Uterus (tissue), 2 donors: ENCODE results near the gene INO80C.

Experiments used
- CTCF ChIP-seq, 4 experiments: fragments of 200-600 bp in 2 of 4; fragments of 450-650 bp in 2 of 4; sonication (generic) in 2 of 4; IDR thresholded peaks; one replicate each; pipeline ENCODE4 v1.5.1; 2016 to 2019; ENCODE audit warnings: antibody characterized with exemption in 4 of 4, mild to moderate bottlenecking in 2 of 4, moderate library complexity in 1 of 4
- POLR2A ChIP-seq, 2 donors: fragments of 450-650 bp; IDR thresholded peaks; one replicate each; pipeline ENCODE4 v1.6.1; 2016; ENCODE audit warnings: antibody characterized with exemption in 2 of 2, mild to moderate bottlenecking in 1 of 2, moderate library complexity in 1 of 2

- TF ChIP-seq CTCF (IDR thresholded peaks at IDR 0.05) = no peak
- TF ChIP-seq POLR2A (IDR thresholded peaks at IDR 0.05) = no peak
These were observed 2.4 kb upstream of the INO80C start for GRCh38 chr18:35500113-35500512.
